ENCODE results near the gene GATM. TPM values are rescaled to one million over a fixed set of nuclear protein-coding genes. Genes with fewer than 3 reads are reported as not detected.

Gene GATM
- total RNA-seq, 3 donors from 2014 or later (not counting 1 experiment from before 2014, with no cell fraction given) = 1.3 to 2.1 (median 2.0) TPM

DNA sequence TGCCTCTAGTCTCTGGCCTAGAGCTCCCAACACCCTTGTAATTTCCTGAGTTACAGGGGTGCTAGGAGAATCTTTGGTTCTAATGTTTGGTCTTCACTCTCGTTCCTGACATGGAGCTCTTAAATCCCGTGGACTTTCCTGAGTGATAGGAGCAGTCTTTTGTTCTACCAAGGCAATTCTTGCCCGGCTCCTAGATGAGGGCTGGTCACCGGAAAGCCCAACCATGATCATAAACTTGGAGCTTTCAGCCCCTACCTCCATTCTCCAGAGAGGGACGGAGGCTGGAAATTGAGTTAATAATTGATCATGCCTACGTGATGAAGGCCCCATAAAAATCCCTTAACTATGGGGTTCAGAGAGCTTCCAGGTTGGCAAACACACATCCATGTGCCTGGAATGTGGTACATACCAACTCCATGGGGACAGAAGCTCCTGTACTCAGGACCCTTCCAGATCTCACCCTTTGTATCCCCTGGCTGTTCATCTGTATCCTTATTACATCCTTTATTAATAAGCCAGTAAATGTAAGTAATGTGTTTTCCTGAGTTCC is 18.8 kb upstream of the GATM start:
- Mint-ChIP-seq H3K36me3 (no peaks in the 10 kb centered on the region), H3K9me3 (no peaks in the 10 kb centered on the region), H3K4me3 (no peak overlapping the region), H3K4me1 (peaks cover 9 to 12% of the 10 kb centered on the region in 2 donors), H3K27ac (no peak overlapping the region), H3K27me3 (ENCODE audit: low read depth in 2 of 2) (peaks cover 0 to 29% of the 10 kb centered on the region in 2 donors)
- Histone ChIP-seq H3K4me1 (ENCODE audit: control insufficient read depth, insufficient read depth, low read length) (peaks cover 3% of the 10 kb centered on the region), H3K27me3 (ENCODE audit: control insufficient read depth, insufficient read depth, low read length) (peaks cover 3% of the 10 kb centered on the region), H3K9me3 (ENCODE audit: control insufficient read depth, insufficient read depth, low read length) (no peaks in the 10 kb centered on the region), H3K4me3 (ENCODE audit: low read length) (no peak overlapping the region), H3K36me3 (ENCODE audit: control insufficient read depth, insufficient read depth, low read length) (no peaks in the 10 kb centered on the region), H3K27ac (ENCODE audit: low read length) (no peak overlapping the region)
- ATAC-seq = no peak
- intact Hi-C loops (cut with micrococcal nuclease) = no loop called here
- no peak for DNase-seq
- TF ChIP-seq, protein P1, sequence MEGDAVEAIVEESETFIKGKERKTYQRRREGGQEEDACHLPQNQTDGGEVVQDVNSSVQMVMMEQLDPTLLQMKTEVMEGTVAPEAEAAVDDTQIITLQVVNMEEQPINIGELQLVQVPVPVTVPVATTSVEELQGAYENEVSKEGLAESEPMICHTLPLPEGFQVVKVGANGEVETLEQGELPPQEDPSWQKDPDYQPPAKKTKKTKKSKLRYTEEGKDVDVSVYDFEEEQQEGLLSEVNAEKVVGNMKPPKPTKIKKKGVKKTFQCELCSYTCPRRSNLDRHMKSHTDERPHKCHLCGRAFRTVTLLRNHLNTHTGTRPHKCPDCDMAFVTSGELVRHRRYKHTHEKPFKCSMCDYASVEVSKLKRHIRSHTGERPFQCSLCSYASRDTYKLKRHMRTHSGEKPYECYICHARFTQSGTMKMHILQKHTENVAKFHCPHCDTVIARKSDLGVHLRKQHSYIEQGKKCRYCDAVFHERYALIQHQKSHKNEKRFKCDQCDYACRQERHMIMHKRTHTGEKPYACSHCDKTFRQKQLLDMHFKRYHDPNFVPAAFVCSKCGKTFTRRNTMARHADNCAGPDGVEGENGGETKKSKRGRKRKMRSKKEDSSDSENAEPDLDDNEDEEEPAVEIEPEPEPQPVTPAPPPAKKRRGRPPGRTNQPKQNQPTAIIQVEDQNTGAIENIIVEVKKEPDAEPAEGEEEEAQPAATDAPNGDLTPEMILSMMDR (IDR thresholded peaks at IDR 0.05) = no peak
- 93% methylated on average over 6 of the region's 6 CpGs for WGBS (ENCODE audit: insufficient coverage)

DNA sequence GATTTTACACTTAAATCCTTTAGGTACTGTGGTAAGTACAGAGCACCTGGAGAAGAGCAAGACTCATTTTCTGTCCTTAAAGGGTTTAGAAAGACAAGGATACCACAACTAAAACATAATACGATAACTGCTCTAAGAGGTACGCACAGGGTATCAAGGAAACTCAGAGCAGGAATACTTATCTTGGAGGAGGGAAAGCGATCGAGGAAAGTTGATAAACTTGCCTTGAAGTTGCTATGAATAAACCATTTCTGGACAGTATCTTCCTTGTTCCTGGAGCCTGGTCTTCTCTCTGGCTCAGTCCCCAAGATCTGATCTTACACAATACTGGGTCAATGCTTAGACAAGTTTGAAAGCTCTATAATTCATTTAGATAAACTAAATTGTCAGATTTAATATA is 17.6 kb upstream of the GATM start:
- no peaks in the 10 kb centered on the region for H3K4me1 ChIP-seq (ENCODE audit: control insufficient read depth, insufficient read depth, low read length)
- no peaks in the 10 kb centered on the region for H3K36me3 Mint-ChIP-seq
- no peaks in the 10 kb centered on the region for H3K9me3 ChIP-seq (ENCODE audit: control insufficient read depth, insufficient read depth, low read length)
- no peak overlapping the region for H3K4me3 ChIP-seq (ENCODE audit: low read length)
- H3K36me3 ChIP-seq (ENCODE audit: control insufficient read depth, insufficient read depth, low read length) = no peaks in the 10 kb centered on the region
- H3K9me3 Mint-ChIP-seq = no peaks in the 10 kb centered on the region
- DNase-seq (no peak), ATAC-seq (no peak)
- intact Hi-C loops (cut with micrococcal nuclease) = no loop called here
- peaks cover 3% of the 10 kb centered on the region for H3K27me3 ChIP-seq (ENCODE audit: control insufficient read depth, insufficient read depth, low read length)
- no peak overlapping the region for H3K27ac Mint-ChIP-seq
- H3K27ac ChIP-seq (ENCODE audit: low read length) = no peak overlapping the region
- TF ChIP-seq, protein P1 (IDR thresholded peaks at IDR 0.05) = no peak
- 96% methylated on average over 4 of the region's 4 CpGs for WGBS (ENCODE audit: insufficient coverage)
- peaks cover 0 to 39% of the 10 kb centered on the region in 2 donors for H3K27me3 Mint-ChIP-seq (ENCODE audit: low read depth in 2 of 2)
- H3K4me3 Mint-ChIP-seq = no peak overlapping the region
- H3K4me1 Mint-ChIP-seq = peaks cover 0 to 2% of the 10 kb centered on the region in 2 donors

DNA sequence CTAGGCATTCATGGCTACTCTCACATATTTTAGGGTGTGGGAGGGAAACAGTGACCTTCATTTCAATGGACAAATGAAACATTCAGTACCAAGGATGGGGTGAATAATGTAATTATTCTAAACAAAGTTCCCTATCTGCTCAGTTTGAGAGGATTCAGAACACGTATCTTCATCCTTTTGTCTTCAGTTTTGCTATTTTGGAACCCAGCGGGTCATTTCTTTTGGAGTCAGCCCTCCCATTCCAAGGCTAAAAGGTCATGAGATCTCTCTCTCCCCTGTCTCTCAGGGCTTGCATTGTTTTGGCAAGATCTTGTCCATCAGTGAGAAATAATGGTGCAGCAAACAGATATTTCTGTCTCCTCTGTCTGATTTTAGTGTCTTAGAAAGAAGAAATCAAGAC is 16.3 kb upstream of the GATM start:
- H3K9me3 Mint-ChIP-seq = no peaks in the 10 kb centered on the region
- DNase-seq (no peak), ATAC-seq (no peak)
- peaks cover 3% of the 10 kb centered on the region for H3K27me3 ChIP-seq (ENCODE audit: control insufficient read depth, insufficient read depth, low read length)
- H3K4me1 ChIP-seq (ENCODE audit: control insufficient read depth, insufficient read depth, low read length) = no peaks in the 10 kb centered on the region
- H3K4me3 ChIP-seq (ENCODE audit: low read length) = no peak overlapping the region
- intact Hi-C loops (cut with micrococcal nuclease) = no loop called here
- H3K27ac ChIP-seq (ENCODE audit: low read length) = no peak overlapping the region
- peaks cover 2 to 39% of the 10 kb centered on the region in 2 donors for H3K27me3 Mint-ChIP-seq (ENCODE audit: low read depth in 2 of 2)
- TF ChIP-seq, protein P1 (IDR thresholded peaks at IDR 0.05) = no peak
- H3K36me3 ChIP-seq (ENCODE audit: control insufficient read depth, insufficient read depth, low read length) = no peaks in the 10 kb centered on the region
- no peak overlapping the region for H3K27ac Mint-ChIP-seq
- no peaks in the 10 kb centered on the region for H3K9me3 ChIP-seq (ENCODE audit: control insufficient read depth, insufficient read depth, low read length)
- no peaks in the 10 kb centered on the region for H3K36me3 Mint-ChIP-seq
- no peaks in the 10 kb centered on the region for H3K4me1 Mint-ChIP-seq
- H3K4me3 Mint-ChIP-seq = no peak overlapping the region
- WGBS (ENCODE audit: insufficient coverage) = 91% methylated on average over 2 of the region's 2 CpGs

DNA sequence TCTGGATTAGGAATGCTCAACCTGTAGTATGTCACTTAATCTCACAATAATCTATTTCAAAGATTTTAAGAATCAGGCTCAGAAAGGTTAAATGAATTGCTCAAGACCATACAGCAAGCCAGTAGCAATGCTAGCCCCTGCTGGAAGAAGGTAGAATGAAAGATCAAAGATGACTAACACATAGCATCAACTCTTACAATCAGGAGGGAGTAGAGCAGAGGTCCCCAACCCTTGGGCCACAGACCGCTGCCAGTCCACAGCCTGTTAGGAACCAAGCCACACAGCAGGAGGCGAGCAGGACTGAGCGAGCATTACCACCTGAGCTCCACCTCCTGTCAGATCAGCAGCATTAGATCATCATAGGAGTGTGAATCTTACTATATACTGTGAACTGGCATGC is 15.5 kb upstream of the GATM start:
- Histone ChIP-seq H3K4me1 (ENCODE audit: control insufficient read depth, insufficient read depth, low read length) (no peaks in the 10 kb centered on the region), H3K27ac (ENCODE audit: low read length) (no peak overlapping the region), H3K36me3 (ENCODE audit: control insufficient read depth, insufficient read depth, low read length) (no peaks in the 10 kb centered on the region), H3K4me3 (ENCODE audit: low read length) (no peak overlapping the region), H3K9me3 (ENCODE audit: control insufficient read depth, insufficient read depth, low read length) (no peaks in the 10 kb centered on the region), H3K27me3 (ENCODE audit: control insufficient read depth, insufficient read depth, low read length) (peaks cover 3% of the 10 kb centered on the region)
- no peak overlapping the region for H3K27ac Mint-ChIP-seq
- 81% methylated on average over 3 of the region's 3 CpGs for WGBS (ENCODE audit: insufficient coverage)
- DNase-seq (no peak), ATAC-seq (no peak)
- H3K27me3 Mint-ChIP-seq (ENCODE audit: low read depth in 2 of 2) = peaks cover 2 to 39% of the 10 kb centered on the region in 2 donors
- no peaks in the 10 kb centered on the region for H3K4me1 Mint-ChIP-seq
- no peak overlapping the region for H3K4me3 Mint-ChIP-seq
- H3K36me3 Mint-ChIP-seq = no peaks in the 10 kb centered on the region
- intact Hi-C loops (cut with micrococcal nuclease) = no loop called here
- TF ChIP-seq, protein P1 (IDR thresholded peaks at IDR 0.05) = no peak
- H3K9me3 Mint-ChIP-seq = no peaks in the 10 kb centered on the region

Measured in natural killer cell (primary cell).